Medulla oblongata (tissue), 1 donor: ENCODE measurements around the gene ZSCAN2.

ENCODE experiments used
- DNase-seq: peaks from one replicate; pipeline ENCODE4 v3.0.0-alpha.2; 2015; ENCODE audit errors: extremely low spot score

ZSCAN2 gene

GRCh38 chr15:84671211-84671610 is 70.4 kb downstream of the ZSCAN2 start:
- no peak for DNase-seq
